GM18499 (cell line): Measurements from ENCODE around the gene UBE2Q2.
"Not testable (repeated sequence)": the region's sequence is repeated elsewhere in the genome, so short reads cannot be mapped to it uniquely, and the experiment has no call there.

Experiments used
- ATAC-seq: cut with Tn5 transposase; IDR thresholded peaks from one replicate; pipeline ENCODE4 v1.9.1; 2021; ENCODE audit warnings: moderate number of reproducible peaks; ENCODE audit not compliant: insufficient read depth, unreplicated experiment

Gene UBE2Q2

GRCh38 chr15:75823860-75824613 is 19.2 kb upstream of the UBE2Q2 start:
- ATAC-seq, result no peak

- ATAC-seq, result no peak
Observed at GRCh38 chr15:75827691-75828090, 15.6 kb upstream of the UBE2Q2 start.

- no peak for ATAC-seq
Observed at GRCh38 chr15:75828429-75828828, 14.8 kb upstream of the UBE2Q2 start.

- no peak for ATAC-seq
Observed at GRCh38 chr15:75830910-75831805, 12.1 kb upstream of the UBE2Q2 start.

GRCh38 chr15:75831806-75832102 is 11.5 kb upstream of the UBE2Q2 start:
- ATAC-seq, result no peak

- no peak for ATAC-seq
Observed at GRCh38 chr15:75832114-75832513, 11.1 kb upstream of the UBE2Q2 start.

GRCh38 chr15:75834021-75834420 is 9.2 kb upstream of the UBE2Q2 start:
- no peak for ATAC-seq

- ATAC-seq, result no peak
Observed at GRCh38 chr15:75835990-75836958, 7.0 kb upstream of the UBE2Q2 start.

- no peak for ATAC-seq
Observed at GRCh38 chr15:75836959-75837334, 6.3 kb upstream of the UBE2Q2 start.

GRCh38 chr15:75840659-75841058 is 2.6 kb upstream of the UBE2Q2 start:
- ATAC-seq, result no peak

GRCh38 chr15:75841626-75842025 is 1.6 kb upstream of the UBE2Q2 start:
- ATAC-seq, result no peak

GRCh38 chr15:75843678-75844581 is 683 bp downstream of the UBE2Q2 start:
- no peak for ATAC-seq

- ATAC-seq, result no peak
Observed at GRCh38 chr15:75844629-75845335, 1.5 kb downstream of the UBE2Q2 start.

GRCh38 chr15:75849167-75849566 is 5.9 kb downstream of the UBE2Q2 start:
- no peak for ATAC-seq

- ATAC-seq, result no peak
Observed at GRCh38 chr15:75850708-75851107, 7.5 kb downstream of the UBE2Q2 start.

- not testable (repeated sequence) for ATAC-seq
Observed at GRCh38 chr15:75851566-75851965, 8.3 kb downstream of the UBE2Q2 start.

GRCh38 chr15:75857886-75858285 is 14.6 kb downstream of the UBE2Q2 start:
- ATAC-seq, result no peak

- ATAC-seq, result no peak
Observed at GRCh38 chr15:75861750-75862402, 18.6 kb downstream of the UBE2Q2 start.
